ENCODE data around the gene OR2K2.
"Not testable (repeated sequence)": the region's sequence is repeated elsewhere in the genome, so short reads cannot be mapped to it uniquely, and the experiment has no call there.

The OR2K2 gene

GRCh38 chr9:111297066-111297824 lies 32.8 kb downstream of the OR2K2 start:
- DNase-seq = no peak

DNA sequence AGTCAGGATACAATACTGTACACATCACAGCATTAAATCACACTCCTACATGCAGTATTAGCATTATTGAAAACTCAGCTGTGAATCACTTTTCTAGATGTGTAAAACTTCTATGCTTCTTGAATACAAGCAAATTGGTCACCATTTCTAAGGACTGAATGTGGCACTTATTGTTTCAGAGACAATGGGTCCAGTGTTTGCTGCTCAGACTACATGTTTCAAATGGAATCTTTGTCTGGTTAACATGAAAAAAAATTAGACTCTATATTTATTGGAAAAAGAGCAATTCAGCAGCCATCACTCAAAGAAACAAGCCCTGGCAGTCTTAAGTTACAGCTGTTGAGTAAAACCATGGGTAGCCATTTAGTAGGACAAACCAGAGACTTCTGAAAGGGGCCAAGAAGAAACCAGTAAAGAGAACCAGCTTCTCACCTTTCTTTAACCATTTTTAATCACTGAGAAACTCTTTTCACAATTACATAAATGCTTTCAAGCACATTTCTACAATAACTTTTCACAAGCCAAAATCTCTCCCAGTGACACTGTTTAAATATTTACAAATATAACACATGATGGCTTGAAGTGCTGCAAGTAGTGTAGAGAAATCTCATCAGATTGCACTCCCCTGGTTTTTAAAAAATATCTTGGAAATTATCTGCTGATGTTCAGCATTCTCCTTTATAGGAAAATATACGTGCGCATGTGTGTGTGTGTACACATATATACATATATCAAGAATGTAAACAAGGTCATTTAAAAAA lies 35.2 kb downstream of the OR2K2 start:
- DNase-seq = no peak

- DNase-seq = no peak
Measured at GRCh38 chr9:111287127-111287526, 42.9 kb downstream of the OR2K2 start.

GRCh38 chr9:111284703-111285102 lies 45.3 kb downstream of the OR2K2 start:
- DNase-seq = no peak

DNA sequence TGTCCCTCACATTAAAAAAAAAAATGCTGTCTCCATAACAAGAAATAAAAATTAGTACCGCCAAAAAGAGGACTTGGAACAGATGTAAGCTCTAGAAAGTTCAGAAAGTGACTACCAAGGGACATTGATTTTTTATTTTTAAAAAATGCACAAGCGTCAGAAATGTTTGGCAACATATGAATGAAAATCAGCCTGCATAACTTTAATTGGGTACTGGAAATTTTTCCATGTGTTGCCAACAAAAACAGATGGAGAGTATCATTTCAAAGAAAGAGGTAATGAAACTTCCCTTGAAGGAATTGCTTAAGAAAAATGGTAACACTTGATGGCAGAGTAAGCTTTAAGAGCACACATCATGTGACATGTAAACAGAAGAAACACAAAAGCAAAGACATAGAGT lies 47.2 kb downstream of the OR2K2 start:
- no peak for DNase-seq

DNA sequence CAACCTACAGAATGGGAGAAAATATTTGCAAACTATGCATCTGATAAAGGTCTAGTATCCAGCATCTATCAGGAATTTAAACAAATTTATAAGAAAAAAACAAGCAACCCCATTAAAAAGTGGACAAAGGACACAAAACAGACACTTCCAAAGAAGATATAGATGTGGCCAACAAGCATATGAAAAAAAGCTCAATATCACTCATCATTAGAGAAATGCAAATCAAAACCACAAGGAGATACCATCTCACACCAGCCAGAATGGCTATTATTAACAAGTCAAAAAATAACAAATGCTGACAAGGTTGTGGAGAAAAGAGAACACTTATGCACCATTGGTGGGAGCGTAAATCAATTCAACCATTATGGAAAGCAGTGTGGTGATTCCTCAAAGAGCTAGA lies 49.2 kb downstream of the OR2K2 start:
- DNase-seq = not testable (repeated sequence)
